HEK293 (cell line): ENCODE results near the gene ATP6V1G1.

ENCODE experiments used
- CTCF ChIA-PET: fragments of 350-600 bp; formaldehyde crosslinking; extraction: SDS; loops from one replicate; lab custom pipeline; 2021; ENCODE audit warnings: antibody characterized with exemption; lab: Yijun Ruan, JAX
- POLR2A ChIA-PET: fragments of 300-600 bp; formaldehyde crosslinking; extraction: SDS; loops from one replicate; lab custom pipeline; 2020; ENCODE audit warnings: antibody characterized with exemption, inconsistent platforms; lab: Yijun Ruan, JAX
- H3K27ac ChIP-seq: fragments of 200-500 bp; sonication (Bioruptor generic); 2 replicates; pipeline ENCODE4 v1.5.1; 2014; ENCODE audit warnings: low read depth, low read length, control low read depth, inconsistent platforms; ENCODE audit errors: extremely low read depth
- H3K36me3 ChIP-seq, 2 experiments: fragments of 200-500 bp in 1 of 2; sonication (Bioruptor generic) in 1 of 2; 1 replicate in 1 of 2; 2 replicates in 1 of 2; pipeline ENCODE4 v1.5.1; 2014 to 2017; ENCODE audit warnings: inconsistent platforms in 2 of 2, low read length in 2 of 2; ENCODE audit not compliant: control insufficient read depth in 2 of 2, insufficient read depth in 1 of 2
- H3K4me1 ChIP-seq: fragments of 200-500 bp; sonication (Bioruptor generic); 2 replicates; pipeline ENCODE4 v1.5.1; 2014; ENCODE audit warnings: mild to moderate bottlenecking, low read length, inconsistent platforms; ENCODE audit not compliant: control insufficient read depth, insufficient read depth
- H3K4me3 ChIP-seq: 2 replicates; pipeline ENCODE4 v1.5.1; 2011; ENCODE audit warnings: low read depth, mild to moderate bottlenecking, control low read depth, low read length, moderate library complexity
- H3K9me3 ChIP-seq: fragments of 200-500 bp; sonication (Bioruptor generic); 2 replicates; pipeline ENCODE4 v1.5.1; 2014; ENCODE audit warnings: low read depth, low read length, inconsistent platforms; ENCODE audit not compliant: control insufficient read depth, insufficient read depth
- EGR2 ChIP-seq: fragments of 450-650 bp; formaldehyde crosslinking; IDR thresholded peaks from 2 replicates; pipeline ENCODE4 v1.5.1; 2016; ENCODE audit warnings: low read depth, missing biosample characterization, missing genetic modification characterization
- ELK4 ChIP-seq: IDR thresholded peaks from 2 replicates; pipeline ENCODE4 v1.6.1; 2011; ENCODE audit warnings: mild to moderate bottlenecking, low read depth, low read length, borderline replicate concordance
- MEIS1 ChIP-seq: sonication (generic); formaldehyde crosslinking; IDR thresholded peaks from 2 replicates; pipeline ENCODE4 v1.8.1; 2022; ENCODE audit warnings: missing genetic modification reagents, mild to moderate bottlenecking, borderline replicate concordance
- OSR2 ChIP-seq: fragments of 450-650 bp; formaldehyde crosslinking; IDR thresholded peaks from 2 replicates; pipeline ENCODE4 v1.5.1; 2016; ENCODE audit warnings: missing biosample characterization, missing genetic modification characterization
- REST ChIP-seq: fragments of 450-650 bp; formaldehyde crosslinking; IDR thresholded peaks from 2 replicates; pipeline ENCODE4 v1.5.1; 2016; ENCODE audit warnings: missing biosample characterization, missing genetic modification characterization
- TSHZ1 ChIP-seq: fragments of 450-650 bp; formaldehyde crosslinking; IDR thresholded peaks from 2 replicates; pipeline ENCODE4 v1.5.1; 2016; ENCODE audit warnings: missing biosample characterization, missing genetic modification characterization, borderline replicate concordance
- ZNF138 ChIP-seq: fragments of 450-650 bp; formaldehyde crosslinking; IDR thresholded peaks from 2 replicates; pipeline ENCODE4 v1.5.1; 2016; ENCODE audit warnings: missing biosample characterization, missing genetic modification characterization, borderline replicate concordance
- ZNF280C ChIP-seq: fragments of 450-650 bp; formaldehyde crosslinking; IDR thresholded peaks from 2 replicates; pipeline ENCODE4 v1.5.1; 2016; ENCODE audit warnings: missing biosample characterization, missing genetic modification characterization
- ZNF404 ChIP-seq: fragments of 450-650 bp; formaldehyde crosslinking; IDR thresholded peaks from 2 replicates; pipeline ENCODE4 v1.5.1; 2017; ENCODE audit warnings: missing biosample characterization, missing genetic modification characterization
- ZNF426 ChIP-seq: fragments of 450-650 bp; formaldehyde crosslinking; IDR thresholded peaks from 2 replicates; pipeline ENCODE4 v1.5.1; 2017; ENCODE audit warnings: missing biosample characterization, missing genetic modification characterization, mild to moderate bottlenecking, inconsistent platforms, moderate library complexity
- ZNF518A ChIP-seq: fragments of 450-650 bp; formaldehyde crosslinking; conservative IDR thresholded peaks from 2 replicates; pipeline ENCODE4 v1.5.1; 2016; ENCODE audit warnings: low read depth, missing biosample characterization, missing genetic modification characterization
- ZNF530 ChIP-seq: fragments of 450-650 bp; formaldehyde crosslinking; IDR thresholded peaks from 2 replicates; pipeline ENCODE4 v1.5.1; 2016; ENCODE audit warnings: low read depth, missing biosample characterization, missing genetic modification characterization
- ZNF544 ChIP-seq: fragments of 450-650 bp; formaldehyde crosslinking; IDR thresholded peaks from 2 replicates; pipeline ENCODE4 v1.5.0; 2017; ENCODE audit warnings: missing biosample characterization, missing genetic modification characterization
- ZNF785 ChIP-seq: fragments of 450-650 bp; formaldehyde crosslinking; IDR thresholded peaks from 2 replicates; pipeline ENCODE4 v1.5.1; 2016; ENCODE audit warnings: missing biosample characterization, missing genetic modification characterization
- ZNF843 ChIP-seq: fragments of 450-650 bp; formaldehyde crosslinking; IDR thresholded peaks from 2 replicates; pipeline ENCODE4 v1.5.1; 2016; ENCODE audit warnings: missing biosample characterization, missing genetic modification characterization

ATP6V1G1 gene

GRCh38 chr9:114551750-114552685 is 35.6 kb upstream of the ATP6V1G1 start (continued):
- peak; percentile 73; the same call in 1 of the 2 replicates for TF ChIP-seq MEIS1 (CRISPR knock-in tag)

- CTCF ChIA-PET = interaction anchor here (0.7 kb wide), 1 partner anchor 639 kb away, joined by 3 read pairs; no protein-coding TSS in a partner anchor
- Histone ChIP-seq H3K4me1 (no peaks in the 10 kb centered on the region), H3K9me3 (no peaks in the 10 kb centered on the region), H3K36me3 (no peaks in the 10 kb centered on the region), H3K27ac (no peak overlapping the region)
- POLR2A ChIA-PET = interaction anchor here (1.0 to 1.8 kb wide), 3 partner anchors 30 to 47 kb away, joined by 3 to 16 read pairs (median 9); partner anchors contain the start of gene ATP6V1G1
- TF ChIP-seq ELK4 = no peak
- no peak for TF ChIP-seq ZNF843 (tag by site-specific recombination)
- no peak for TF ChIP-seq REST (tag by site-specific recombination)
- no peak for TF ChIP-seq ZNF138 (tag by site-specific recombination)
- TF ChIP-seq ZNF785 (tag by site-specific recombination) = no peak
- TF ChIP-seq EGR2 (tag by site-specific recombination) = no peak
- TF ChIP-seq ZNF426 = no peak
- no peak for TF ChIP-seq ZNF404
- no peak for TF ChIP-seq ZNF544 (tag by site-specific recombination)
- no peak for TF ChIP-seq ZNF530
- no peak for TF ChIP-seq ZNF280C (tag by site-specific recombination)
- no peak for TF ChIP-seq OSR2 (tag by site-specific recombination)
- TF ChIP-seq, all 188 proteins: peak for 0
- no peak overlapping the region for H3K4me3 ChIP-seq
Observed at GRCh38 chr9:114552706-114553105, 34.9 kb upstream of the ATP6V1G1 start.

- no peak overlapping the region for H3K27ac ChIP-seq
- no peaks in the 10 kb centered on the region for H3K9me3 ChIP-seq
- POLR2A ChIA-PET = interaction anchor here (1.5 kb wide), 1 partner anchor 35 kb away, joined by 8 read pairs; the partner anchor contains the start of gene ATP6V1G1
- no peaks in the 10 kb centered on the region for H3K36me3 ChIP-seq
- CTCF ChIA-PET = interaction anchor here (0.7 kb wide), 1 partner anchor 638 kb away, joined by 3 read pairs; no protein-coding TSS in a partner anchor
- H3K4me1 ChIP-seq = no peaks in the 10 kb centered on the region
- H3K4me3 ChIP-seq = no peak overlapping the region
- TF ChIP-seq TSHZ1 (tag by site-specific recombination) = no peak
- no peak for TF ChIP-seq ZNF518A (tag by site-specific recombination)
Observed at GRCh38 chr9:114553202-114553601, 34.4 kb upstream of the ATP6V1G1 start.
